IMR-90 (cell line): ENCODE measurements around the gene EOLA2. TPM values are rescaled to one million over a fixed set of nuclear protein-coding genes. Genes with fewer than 3 reads are reported as not detected.

Experiments
- ATAC-seq: fragments of 200-7000 bp; cut with Tn5 transposase; 2 replicates; pipeline ENCODE4 v1.9.1; 2020; ENCODE audit warnings: low read depth, mild to moderate bottlenecking, moderate library complexity
- BruUV-seq: library from RNA; stranded (reverse); fragments of 400-500 nt; replicated peaks from 2 replicates; lab custom pipeline; 2021; lab: Mats Ljungman, UMichigan
- CTCF ChIA-PET: fragments of 300-600 bp; formaldehyde crosslinking; extraction: SDS; loops from one replicate; lab custom pipeline; 2021; ENCODE audit warnings: antibody characterized with exemption; lab: Yijun Ruan, JAX
- POLR2A ChIA-PET: fragments of 300-600 bp; sonication (Branson Sonifier 250); formaldehyde crosslinking; loops from one replicate; lab custom pipeline; 2022; ENCODE audit warnings: antibody characterized with exemption; ENCODE audit not compliant: unreplicated experiment; lab: Charles Lee
- DNase-seq: peaks from one replicate; pipeline ENCODE4 v3.0.0; 2013
- H2AFZ ChIP-seq: replicated peaks from 2 replicates; pipeline ENCODE3; 2013; ENCODE audit warnings: low read length, mild to moderate bottlenecking; ENCODE audit not compliant: poor library complexity
- H2AK5ac ChIP-seq: 2 replicates; pipeline ENCODE4 v1.6.1; 2013; ENCODE audit warnings: low read depth, low read length, inconsistent platforms
- H2AK9ac ChIP-seq: replicated peaks from 2 replicates; pipeline ENCODE3; 2013; ENCODE audit warnings: mild to moderate bottlenecking, low read depth, low read length, moderate library complexity; ENCODE audit not compliant: poor library complexity
- H2BK120ac ChIP-seq: 2 replicates; pipeline ENCODE4 v1.6.1; 2013; ENCODE audit warnings: low read depth, low read length, inconsistent platforms
- H2BK15ac ChIP-seq: 3 replicates; pipeline ENCODE4 v1.6.1; 2013; ENCODE audit warnings: low read depth, low read length, inconsistent platforms
- H2BK20ac ChIP-seq: 2 replicates; pipeline ENCODE4 v1.6.1; 2013; ENCODE audit warnings: low read depth, mild to moderate bottlenecking, inconsistent platforms, low read length, moderate library complexity
- H2BK5ac ChIP-seq: 2 replicates; pipeline ENCODE4 v1.6.1; 2013; ENCODE audit warnings: mild to moderate bottlenecking, low read depth, low read length, inconsistent platforms; ENCODE audit not compliant: poor library complexity, severe bottlenecking
- H3K14ac ChIP-seq: replicated peaks from 2 replicates; pipeline ENCODE4 v1.6.1; 2013; ENCODE audit warnings: low read depth, low read length, inconsistent platforms
- H3K18ac ChIP-seq: 2 replicates; pipeline ENCODE4 v1.6.1; 2013; ENCODE audit warnings: low read depth, low read length, control low read depth
- H3K23ac ChIP-seq: 2 replicates; pipeline ENCODE4 v1.6.1; 2013; ENCODE audit warnings: low read depth, low read length, inconsistent platforms
- H3K27ac ChIP-seq: 2 replicates; pipeline ENCODE4 v1.5.1; 2013; ENCODE audit warnings: mild to moderate bottlenecking, control low read depth, low read length; ENCODE audit not compliant: insufficient read depth
- H3K27me3 ChIP-seq: 2 replicates; pipeline ENCODE4 v1.6.1; 2013; ENCODE audit warnings: low read length; ENCODE audit not compliant: control insufficient read depth, insufficient read depth
- H3K36me3 ChIP-seq: 2 replicates; pipeline ENCODE4 v1.6.1; 2013; ENCODE audit warnings: low read length, mixed read lengths; ENCODE audit not compliant: control insufficient read depth, insufficient read depth
- H3K4ac ChIP-seq: 2 replicates; pipeline ENCODE4 v1.6.1; 2013; ENCODE audit warnings: low read depth, low read length, inconsistent platforms
- H3K4me1 ChIP-seq: 2 replicates; pipeline ENCODE4 v1.6.1; 2013; ENCODE audit warnings: low read length, mixed read lengths; ENCODE audit not compliant: control insufficient read depth, insufficient read depth
- H3K4me2 ChIP-seq: 2 replicates; pipeline ENCODE4 v1.6.1; 2013; ENCODE audit warnings: low read depth, mild to moderate bottlenecking, control low read depth, low read length, moderate library complexity
- H3K4me3 ChIP-seq: 2 replicates; pipeline ENCODE4 v1.5.1; 2013; ENCODE audit warnings: low read depth, mild to moderate bottlenecking, control low read depth, low read length, moderate library complexity; ENCODE audit not compliant: insufficient read depth
- H3K56ac ChIP-seq: 2 replicates; pipeline ENCODE4 v1.6.1; 2013; ENCODE audit warnings: low read length, inconsistent platforms; ENCODE audit not compliant: insufficient read depth; ENCODE audit errors: extremely low read depth
- H3K79me1 ChIP-seq, 2 experiments: 2 replicates each; pipeline ENCODE4 v1.6.1; 2013; ENCODE audit warnings: low read length in 2 of 2, inconsistent platforms in 1 of 2, low read depth in 1 of 2
- H3K9ac ChIP-seq: 2 replicates; pipeline ENCODE4 v1.6.1; 2013; ENCODE audit warnings: low read depth, low read length, control low read depth
- H3K9me1 ChIP-seq: 2 replicates; pipeline ENCODE4 v1.6.1; 2013; ENCODE audit warnings: low read length, inconsistent platforms; ENCODE audit not compliant: insufficient read depth
- H3K9me3 ChIP-seq: 2 replicates; pipeline ENCODE4 v1.6.1; 2013; ENCODE audit warnings: low read length; ENCODE audit not compliant: control insufficient read depth, insufficient read depth
- H4K20me1 ChIP-seq: 2 replicates; pipeline ENCODE4 v1.6.1; 2013; ENCODE audit warnings: low read length, inconsistent platforms; ENCODE audit not compliant: insufficient read depth
- H4K5ac ChIP-seq: 2 replicates; pipeline ENCODE4 v1.6.1; 2013; ENCODE audit warnings: mild to moderate bottlenecking, low read depth, low read length, control low read depth
- H4K8ac ChIP-seq, 2 experiments: 2 replicates each; pipeline ENCODE4 v1.6.1; 2013; ENCODE audit warnings: low read depth in 2 of 2, low read length in 2 of 2, control low read depth in 1 of 2, inconsistent platforms in 1 of 2
- H4K91ac ChIP-seq: 2 replicates; pipeline ENCODE4 v1.6.1; 2013; ENCODE audit warnings: low read depth, low read length, inconsistent platforms; ENCODE audit not compliant: insufficient read depth
- MAZ ChIP-seq: IDR thresholded peaks from 2 replicates; pipeline ENCODE4 v1.6.1; 2012; ENCODE audit warnings: low read depth, mild to moderate bottlenecking, low read length, improper control_type of control experiment, moderate library complexity, borderline replicate concordance
- SMC3 ChIP-seq: fragments of 150-350 bp; IDR thresholded peaks from 2 replicates; pipeline ENCODE4 v1.6.1; 2016; ENCODE audit warnings: low read depth, mild to moderate bottlenecking, antibody characterized with exemption, low read length, moderate library complexity
- WGBS, 2 experiments: methylation state at CpG; one replicate each; pipeline versions ENCODE4 v1.1.5 to v1.1.7; 2013; ENCODE audit warnings: missing lambda C conversion rate in 2 of 2; ENCODE audit not compliant: insufficient read length in 1 of 2; ENCODE audit errors: extremely low coverage in 2 of 2; 5-methylcytosine and 5-hydroxymethylcytosine counted together
- dilution Hi-C: fragments of 300-500 bp; cut with HindIII; formaldehyde crosslinking; loops from one replicate; pipeline ENCODE4 v1.14.3; 2018; ENCODE audit warnings: low sequenced_read_pairs; ENCODE audit not compliant: unreplicated experiment
- in situ Hi-C: fragments of 300-500 bp; cut with MboI; formaldehyde crosslinking; loops from 3 replicates; pipeline ENCODE4 v1.14.3; 2019; ENCODE audit warnings: low sequenced_read_pairs, inconsistent platforms, mixed read lengths
- intact Hi-C: fragments of 100-400 bp; cut with micrococcal nuclease; formaldehyde crosslinking; loops from 2 replicates; pipeline ENCODE4 v1.10.0; 2022
- polyA plus RNA-seq, 3 experiments: library from polyadenylated mRNA; depleted of rRNA; stranded (reverse); fragments of >200 nt; gene quantifications; 2 replicates each; pipeline ENCODE4 v1.2.3, GENCODE V29; 2012; ENCODE audit warnings: low replicate concordance in 1 of 3
- total RNA-seq: library from RNA; depleted of rRNA; stranded (reverse); fragments of >200 nt; gene quantifications from 2 replicates; pipeline ENCODE4 v1.2.3, GENCODE V29; 2012

EOLA2 gene
- total and polyA plus RNA-seq, 2 of the 4 experiments (the other 2 are of a cell fraction), result 23.7 to 46.5 TPM

- in situ Hi-C loops, result no loop called here
- Histone ChIP-seq H3K36me3 (peaks cover 3% of the 10 kb centered on the region; the same call in 1 of the 2 replicates), H3K27ac (peak overlapping the region; percentile 95), H3K18ac (no peak overlapping the region), H3K4ac (0 out of 2 replicates have a peak overlapping the region, but pooled peaks have one; percentile 75), H3K4me3 (peak overlapping the region; percentile 60; the same call in 1 of the 2 replicates), H3K4me1 (no peaks in the 10 kb centered on the region), H3K4me2 (no peak overlapping the region), H2BK5ac (peak overlapping the region; percentile 95), H2BK15ac (no peak overlapping the region), H4K5ac (no peak overlapping the region), H2BK120ac (no peak overlapping the region), H3K23ac (no peak overlapping the region), H3K79me1 (no peaks in the 10 kb centered on the region; a peak in 1 of 4 replicates), H2AFZ (no peak overlapping the region), H2AK9ac (no peak overlapping the region), H3K14ac (no peak overlapping the region), H3K56ac (no peak overlapping the region), H4K91ac (no peak overlapping the region), H3K27me3 (no peaks in the 10 kb centered on the region), H4K20me1 (no peaks in the 10 kb centered on the region), H3K9me3 (no peaks in the 10 kb centered on the region), H4K8ac (no peak overlapping the region; a peak in 1 of 4 replicates), H2BK20ac (no peak overlapping the region), H3K9ac (no peak overlapping the region), H2AK5ac (no peak overlapping the region), H3K9me1 (no peaks in the 10 kb centered on the region)
- ATAC-seq (peak; percentile 36), DNase-seq (peak; percentile 90)
- WGBS, 2 experiments, result 10% methylated on average over 2 of the region's 50 CpGs; no CpG with 5 or more reads in 1 of the 2 experiments
- POLR2A ChIA-PET, result no interaction called here
- dilution Hi-C loops, result no loop called here
- BruUV-seq, result no TSS peak
- CTCF ChIA-PET, result interaction anchor here (1.1 kb wide), 1 partner anchor 35 kb away, joined by 3 read pairs; no protein-coding TSS in a partner anchor
- TF ChIP-seq MAZ, result peak; percentile 20; the same call in 1 of the 2 replicates
- TF ChIP-seq SMC3, result no peak
- intact Hi-C loops, result loop anchor here (10.0 kb wide), 1 partner anchor 1046 kb away; the partner anchor contains the start of gene HMGB3
Measured at GRCh38 chrX:149938881-149939654, 777 bp upstream of the EOLA2 start.
